GM18867 (cell line): ENCODE data around the gene IRF9.
A peak's percentile ranks its signal among the peaks of the same experiment; 100 is the strongest.
"Not testable (repeated sequence)": the region's sequence is repeated elsewhere in the genome, so short reads cannot be mapped to it uniquely, and the experiment has no call there.

Source experiments
- ATAC-seq: cut with Tn5 transposase; IDR thresholded peaks from one replicate; pipeline ENCODE4 v1.9.1; 2021; ENCODE audit warnings: mild to moderate bottlenecking, moderate library complexity; ENCODE audit not compliant: unreplicated experiment

Gene IRF9

DNA sequence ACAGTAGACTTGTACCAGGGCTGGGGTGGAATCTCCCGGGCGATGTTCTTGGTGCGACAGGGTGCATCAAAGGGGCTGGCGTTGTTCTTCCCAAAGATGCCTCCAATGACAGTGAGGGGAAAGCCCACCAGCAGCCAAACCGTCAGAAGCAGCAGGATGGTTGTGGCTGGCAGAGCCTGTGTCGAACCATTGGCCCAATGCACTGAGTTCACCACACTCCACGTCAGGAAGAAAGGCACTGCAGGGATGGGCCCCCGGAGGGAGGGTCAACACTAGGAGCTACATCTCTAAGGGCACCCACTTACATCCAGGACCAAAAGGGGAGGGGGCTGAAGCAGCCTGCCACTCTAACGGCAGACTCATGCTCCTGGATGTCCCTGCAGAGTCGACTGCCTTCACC lies 29.4 kb downstream of the IRF9 start:
- no peak for ATAC-seq

- no peak for ATAC-seq
Measured at GRCh38 chr14:24192933-24193332, 31.9 kb downstream of the IRF9 start.

DNA sequence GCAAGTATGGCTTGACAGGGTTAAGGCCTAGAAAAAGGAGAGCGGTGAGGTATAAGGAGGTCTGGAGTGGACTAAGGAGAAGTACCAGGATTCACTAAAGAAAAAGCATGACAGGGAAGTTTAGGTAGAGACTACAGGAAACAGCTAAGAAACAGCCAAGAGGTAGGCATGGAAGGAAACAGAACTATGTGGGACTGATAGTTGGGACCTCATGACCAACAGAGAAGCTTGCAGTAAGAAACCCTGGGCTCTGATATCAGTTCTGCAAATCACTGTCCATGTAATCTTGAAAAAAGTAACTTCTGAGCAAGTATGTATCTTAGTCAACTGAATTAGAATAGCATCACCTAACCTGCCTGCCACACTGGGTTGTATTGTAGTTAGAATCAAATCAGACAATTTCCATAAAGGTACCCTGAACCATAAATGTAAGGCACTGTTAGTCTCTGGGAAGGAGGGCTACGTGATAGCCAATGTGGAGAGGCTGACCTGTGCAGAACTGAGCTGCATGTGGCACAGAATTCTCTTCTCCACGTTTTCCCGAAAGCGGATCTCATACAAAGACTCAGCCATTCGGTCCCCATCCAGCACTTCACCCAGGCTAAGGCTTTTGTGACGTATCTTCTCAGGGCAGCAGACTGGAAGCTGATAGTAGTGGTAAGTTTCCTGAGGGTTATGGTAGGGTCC lies 33.3 kb downstream of the IRF9 start:
- no peak for ATAC-seq

- ATAC-seq = no peak
Measured at GRCh38 chr14:24194873-24195185, 33.8 kb downstream of the IRF9 start.

GRCh38 chr14:24195186-24196070 lies 34.4 kb downstream of the IRF9 start, which contains the start of gene TM9SF1:
Gene TM9SF1, minus strand, starts transcription at chr14:24195441. Its CDS starts 422 bp downstream, at chr14:24195019.
- ATAC-seq = peak; percentile 81

- ATAC-seq = peak; percentile 24
Measured at GRCh38 chr14:24196071-24197055, 35.3 kb downstream of the IRF9 start.

DNA sequence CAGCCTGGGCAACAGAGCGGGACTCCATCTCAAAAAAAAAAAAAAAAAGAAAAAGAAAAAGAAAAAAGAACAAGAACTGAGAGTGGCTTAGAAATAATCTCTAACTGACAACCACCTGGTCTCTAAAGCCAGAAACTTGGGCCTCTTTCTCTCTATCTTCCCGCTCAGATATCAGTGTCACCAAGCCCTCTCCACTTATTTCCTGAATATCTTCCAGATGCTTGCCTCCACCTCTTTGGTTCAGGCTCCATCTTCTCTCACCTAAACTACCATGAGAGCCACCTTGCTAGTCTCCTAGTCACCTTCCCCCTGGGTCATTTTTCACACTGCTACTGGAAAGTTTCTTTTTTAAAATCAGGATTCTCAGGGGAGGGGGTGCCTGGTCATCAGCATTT lies 36.0 kb downstream of the IRF9 start:
- no peak for ATAC-seq

GRCh38 chr14:24198814-24199524 lies 37.9 kb downstream of the IRF9 start:
- ATAC-seq = no peak

DNA sequence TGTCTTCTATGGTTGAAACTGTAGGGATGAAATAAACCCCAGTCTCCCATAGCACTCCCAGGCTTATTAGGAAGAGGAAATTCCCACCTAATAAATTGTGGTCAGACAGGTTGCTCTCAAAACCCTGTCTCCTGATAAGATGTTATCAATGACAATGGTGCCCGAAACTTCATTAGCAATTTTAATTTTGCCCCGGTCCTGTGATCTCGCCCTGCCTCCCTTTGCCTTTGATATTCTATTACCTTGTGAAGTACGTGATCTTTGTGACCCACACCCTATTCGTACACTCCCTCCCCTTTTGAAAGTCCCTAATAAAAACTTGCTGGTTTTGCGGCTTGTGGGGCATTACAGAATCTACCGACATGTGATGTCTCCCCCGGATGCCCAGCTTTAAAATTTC lies 41.5 kb downstream of the IRF9 start:
- ATAC-seq = not testable (repeated sequence)

DNA sequence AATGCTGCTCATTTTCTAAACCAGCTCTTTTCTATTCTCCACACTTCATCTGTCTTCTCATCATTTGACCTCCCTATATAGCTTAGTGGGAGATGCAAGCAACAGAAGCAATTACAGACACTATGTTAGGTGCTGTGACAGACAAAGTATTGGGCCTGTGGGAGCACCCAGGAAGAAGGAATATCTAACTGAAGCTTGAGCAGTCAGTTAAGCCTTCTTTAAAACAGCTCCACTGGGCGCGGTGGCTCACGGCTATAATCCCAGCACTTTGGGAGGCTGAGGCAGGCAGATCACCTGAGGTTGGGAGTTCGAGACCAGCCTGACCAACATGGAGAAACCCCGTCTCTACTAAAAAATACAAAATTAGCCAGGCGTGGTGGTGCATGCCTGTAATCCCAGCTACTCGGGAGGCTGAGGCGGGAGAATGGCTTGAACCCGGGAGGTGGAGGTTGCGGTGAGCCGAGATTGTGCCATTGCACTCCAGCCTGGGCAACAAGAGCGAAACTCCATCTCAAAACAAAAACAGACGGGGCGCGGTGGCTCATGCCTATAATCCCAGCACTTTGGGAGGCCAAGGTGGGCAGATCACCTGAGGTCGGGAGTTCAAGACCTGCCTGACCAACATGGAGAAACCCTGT lies 42.3 kb downstream of the IRF9 start:
- ATAC-seq = not testable (repeated sequence)

GRCh38 chr14:24204163-24205146 lies 43.4 kb downstream of the IRF9 start:
- no peak for ATAC-seq

GRCh38 chr14:24206260-24207103 lies 45.4 kb downstream of the IRF9 start:
- no peak for ATAC-seq

- ATAC-seq = no peak
Measured at GRCh38 chr14:24207104-24207551, 46.1 kb downstream of the IRF9 start.

DNA sequence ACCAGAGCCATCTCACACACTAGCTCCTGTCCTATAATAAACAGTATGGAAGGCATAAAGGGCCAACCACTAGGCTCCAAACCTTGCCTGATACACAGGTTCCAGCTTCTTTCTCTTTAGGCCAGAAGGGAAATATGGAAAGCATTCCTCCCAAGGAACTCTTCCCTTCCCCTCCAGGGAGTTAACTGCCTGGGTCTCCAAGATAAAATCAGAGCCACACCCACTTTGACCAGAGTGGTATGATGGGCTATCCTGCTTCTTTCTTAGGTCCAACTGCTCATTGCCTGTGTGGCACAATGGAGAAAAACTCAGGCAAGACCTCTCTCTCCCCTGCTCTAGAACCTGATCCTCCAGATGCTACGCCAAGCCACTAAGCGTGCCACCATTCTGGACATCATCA lies 46.6 kb downstream of the IRF9 start:
- no peak for ATAC-seq

GRCh38 chr14:24211311-24211710 lies 50.2 kb downstream of the IRF9 start:
- no peak for ATAC-seq

- ATAC-seq = peak; percentile 81
Measured at GRCh38 chr14:24212924-24213865, 52.1 kb downstream of the IRF9 start, which contains the start of gene CHMP4A. Gene CHMP4A, minus strand, starts transcription at chr14:24213488. Its CDS starts 49 bp downstream, at chr14:24213439.
